ENCODE results near the gene FXR2. TPM values are rescaled to one million over a fixed set of nuclear protein-coding genes. Genes with fewer than 3 reads are reported as not detected.

The FXR2 gene
- total RNA-seq, 1 experiment from 2014 or later = 35.1 TPM

DNA sequence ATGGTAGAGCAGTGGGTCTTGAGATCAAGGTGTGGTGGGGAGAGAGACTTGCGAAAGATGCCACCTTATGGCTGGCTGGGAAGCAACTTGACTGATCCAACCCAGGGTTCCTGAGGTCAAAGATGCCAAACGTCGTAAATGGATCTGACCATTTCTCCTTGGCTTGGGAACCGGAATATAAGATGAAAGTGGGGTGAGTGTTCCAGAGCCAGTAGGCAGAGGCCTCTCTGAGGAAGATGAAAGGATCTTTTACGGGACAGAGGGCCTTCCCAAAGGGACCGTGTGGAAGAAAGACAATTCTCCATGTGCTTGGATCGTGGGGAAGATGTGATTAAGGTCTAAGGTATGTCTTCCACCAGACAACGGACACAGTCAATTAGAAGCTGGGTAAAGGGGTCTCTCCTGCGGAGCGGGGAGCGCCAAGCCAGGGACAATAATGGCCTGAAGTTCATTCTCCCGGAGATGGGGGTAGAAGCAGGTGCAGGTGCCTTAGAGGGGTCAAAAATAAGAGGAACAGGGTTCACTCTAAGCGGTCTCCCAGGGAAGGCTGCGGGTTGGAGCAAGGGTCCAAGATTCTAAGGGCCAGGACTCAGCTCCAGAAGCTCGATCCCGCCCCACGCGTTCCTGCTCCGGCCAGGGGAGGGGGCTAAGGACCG lies 800 bp downstream of the FXR2 start (continued):
- TF ChIP-seq, protein P1, sequence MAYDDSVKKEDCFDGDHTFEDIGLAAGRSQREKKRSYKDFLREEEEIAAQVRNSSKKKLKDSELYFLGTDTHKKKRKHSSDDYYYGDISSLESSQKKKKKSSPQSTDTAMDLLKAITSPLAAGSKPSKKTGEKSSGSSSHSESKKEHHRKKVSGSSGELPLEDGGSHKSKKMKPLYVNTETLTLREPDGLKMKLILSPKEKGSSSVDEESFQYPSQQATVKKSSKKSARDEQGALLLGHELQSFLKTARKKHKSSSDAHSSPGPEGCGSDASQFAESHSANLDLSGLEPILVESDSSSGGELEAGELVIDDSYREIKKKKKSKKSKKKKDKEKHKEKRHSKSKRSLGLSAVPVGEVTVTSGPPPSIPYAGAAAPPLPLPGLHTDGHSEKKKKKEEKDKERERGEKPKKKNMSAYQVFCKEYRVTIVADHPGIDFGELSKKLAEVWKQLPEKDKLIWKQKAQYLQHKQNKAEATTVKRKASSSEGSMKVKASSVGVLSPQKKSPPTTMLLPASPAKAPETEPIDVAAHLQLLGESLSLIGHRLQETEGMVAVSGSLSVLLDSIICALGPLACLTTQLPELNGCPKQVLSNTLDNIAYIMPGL (CRISPR knock-in tag; IDR thresholded peaks at IDR 0.05) = no peak
- no peak for TF ChIP-seq NFYB (CRISPR knock-in tag; conservative IDR thresholded peaks at IDR 0.05; ENCODE audit: low read depth)
- TF ChIP-seq, protein P2, sequence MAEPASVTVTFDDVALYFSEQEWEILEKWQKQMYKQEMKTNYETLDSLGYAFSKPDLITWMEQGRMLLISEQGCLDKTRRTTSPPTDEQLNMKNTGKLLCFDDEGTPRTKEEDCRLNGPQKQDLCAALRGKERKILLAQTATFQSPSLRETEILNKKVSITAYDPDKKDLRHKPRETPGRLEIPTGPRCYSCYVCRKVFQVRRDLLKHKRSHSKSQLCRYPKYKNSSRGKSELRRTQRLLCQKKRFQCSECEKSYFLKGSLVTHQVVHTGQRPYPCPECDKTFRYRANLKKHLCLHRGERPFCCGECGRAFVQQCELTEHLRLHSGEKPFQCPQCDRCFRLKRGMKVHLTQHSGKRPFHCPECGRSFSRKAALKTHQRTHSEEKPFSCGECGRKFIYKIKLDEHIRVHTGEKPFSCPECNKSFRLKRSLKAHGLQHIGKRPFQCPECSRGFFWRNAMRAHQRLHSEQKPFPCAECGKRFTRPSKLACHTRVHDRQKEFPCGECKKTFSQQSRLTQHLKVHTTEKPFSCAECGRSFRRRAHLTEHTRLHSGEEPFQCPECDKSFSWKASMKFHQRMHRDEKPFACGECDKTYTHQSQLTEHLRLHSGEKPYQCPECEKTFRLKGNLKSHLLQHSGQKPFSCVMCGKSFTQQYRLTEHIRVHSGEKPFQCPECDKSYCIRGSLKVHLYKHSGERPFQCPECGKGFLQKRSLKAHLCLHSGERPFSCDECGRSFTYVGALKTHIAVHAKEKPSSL (CRISPR knock-in tag; conservative IDR thresholded peaks at IDR 0.05) = no peak
- TF ChIP-seq, protein P3, sequence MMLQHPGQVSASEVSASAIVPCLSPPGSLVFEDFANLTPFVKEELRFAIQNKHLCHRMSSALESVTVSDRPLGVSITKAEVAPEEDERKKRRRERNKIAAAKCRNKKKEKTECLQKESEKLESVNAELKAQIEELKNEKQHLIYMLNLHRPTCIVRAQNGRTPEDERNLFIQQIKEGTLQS (CRISPR knock-in tag; conservative IDR thresholded peaks at IDR 0.05) = no peak
- TF ChIP-seq ZNF263 (CRISPR knock-in tag; IDR thresholded peaks at IDR 0.05; ENCODE audit: low read depth) = no peak
- TF ChIP-seq, protein P4, sequence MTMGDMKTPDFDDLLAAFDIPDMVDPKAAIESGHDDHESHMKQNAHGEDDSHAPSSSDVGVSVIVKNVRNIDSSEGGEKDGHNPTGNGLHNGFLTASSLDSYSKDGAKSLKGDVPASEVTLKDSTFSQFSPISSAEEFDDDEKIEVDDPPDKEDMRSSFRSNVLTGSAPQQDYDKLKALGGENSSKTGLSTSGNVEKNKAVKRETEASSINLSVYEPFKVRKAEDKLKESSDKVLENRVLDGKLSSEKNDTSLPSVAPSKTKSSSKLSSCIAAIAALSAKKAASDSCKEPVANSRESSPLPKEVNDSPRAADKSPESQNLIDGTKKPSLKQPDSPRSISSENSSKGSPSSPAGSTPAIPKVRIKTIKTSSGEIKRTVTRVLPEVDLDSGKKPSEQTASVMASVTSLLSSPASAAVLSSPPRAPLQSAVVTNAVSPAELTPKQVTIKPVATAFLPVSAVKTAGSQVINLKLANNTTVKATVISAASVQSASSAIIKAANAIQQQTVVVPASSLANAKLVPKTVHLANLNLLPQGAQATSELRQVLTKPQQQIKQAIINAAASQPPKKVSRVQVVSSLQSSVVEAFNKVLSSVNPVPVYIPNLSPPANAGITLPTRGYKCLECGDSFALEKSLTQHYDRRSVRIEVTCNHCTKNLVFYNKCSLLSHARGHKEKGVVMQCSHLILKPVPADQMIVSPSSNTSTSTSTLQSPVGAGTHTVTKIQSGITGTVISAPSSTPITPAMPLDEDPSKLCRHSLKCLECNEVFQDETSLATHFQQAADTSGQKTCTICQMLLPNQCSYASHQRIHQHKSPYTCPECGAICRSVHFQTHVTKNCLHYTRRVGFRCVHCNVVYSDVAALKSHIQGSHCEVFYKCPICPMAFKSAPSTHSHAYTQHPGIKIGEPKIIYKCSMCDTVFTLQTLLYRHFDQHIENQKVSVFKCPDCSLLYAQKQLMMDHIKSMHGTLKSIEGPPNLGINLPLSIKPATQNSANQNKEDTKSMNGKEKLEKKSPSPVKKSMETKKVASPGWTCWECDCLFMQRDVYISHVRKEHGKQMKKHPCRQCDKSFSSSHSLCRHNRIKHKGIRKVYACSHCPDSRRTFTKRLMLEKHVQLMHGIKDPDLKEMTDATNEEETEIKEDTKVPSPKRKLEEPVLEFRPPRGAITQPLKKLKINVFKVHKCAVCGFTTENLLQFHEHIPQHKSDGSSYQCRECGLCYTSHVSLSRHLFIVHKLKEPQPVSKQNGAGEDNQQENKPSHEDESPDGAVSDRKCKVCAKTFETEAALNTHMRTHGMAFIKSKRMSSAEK (CRISPR knock-in tag; IDR thresholded peaks at IDR 0.05; ENCODE audit: borderline replicate concordance) = no peak
- TF ChIP-seq, protein P5, sequence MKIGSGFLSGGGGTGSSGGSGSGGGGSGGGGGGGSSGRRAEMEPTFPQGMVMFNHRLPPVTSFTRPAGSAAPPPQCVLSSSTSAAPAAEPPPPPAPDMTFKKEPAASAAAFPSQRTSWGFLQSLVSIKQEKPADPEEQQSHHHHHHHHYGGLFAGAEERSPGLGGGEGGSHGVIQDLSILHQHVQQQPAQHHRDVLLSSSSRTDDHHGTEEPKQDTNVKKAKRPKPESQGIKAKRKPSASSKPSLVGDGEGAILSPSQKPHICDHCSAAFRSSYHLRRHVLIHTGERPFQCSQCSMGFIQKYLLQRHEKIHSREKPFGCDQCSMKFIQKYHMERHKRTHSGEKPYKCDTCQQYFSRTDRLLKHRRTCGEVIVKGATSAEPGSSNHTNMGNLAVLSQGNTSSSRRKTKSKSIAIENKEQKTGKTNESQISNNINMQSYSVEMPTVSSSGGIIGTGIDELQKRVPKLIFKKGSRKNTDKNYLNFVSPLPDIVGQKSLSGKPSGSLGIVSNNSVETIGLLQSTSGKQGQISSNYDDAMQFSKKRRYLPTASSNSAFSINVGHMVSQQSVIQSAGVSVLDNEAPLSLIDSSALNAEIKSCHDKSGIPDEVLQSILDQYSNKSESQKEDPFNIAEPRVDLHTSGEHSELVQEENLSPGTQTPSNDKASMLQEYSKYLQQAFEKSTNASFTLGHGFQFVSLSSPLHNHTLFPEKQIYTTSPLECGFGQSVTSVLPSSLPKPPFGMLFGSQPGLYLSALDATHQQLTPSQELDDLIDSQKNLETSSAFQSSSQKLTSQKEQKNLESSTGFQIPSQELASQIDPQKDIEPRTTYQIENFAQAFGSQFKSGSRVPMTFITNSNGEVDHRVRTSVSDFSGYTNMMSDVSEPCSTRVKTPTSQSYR (CRISPR knock-in tag; IDR thresholded peaks at IDR 0.05) = no peak
- no peak for TF ChIP-seq ESRRA (CRISPR knock-in tag; IDR thresholded peaks at IDR 0.05; ENCODE audit: borderline replicate concordance)
- TF ChIP-seq, protein P6, sequence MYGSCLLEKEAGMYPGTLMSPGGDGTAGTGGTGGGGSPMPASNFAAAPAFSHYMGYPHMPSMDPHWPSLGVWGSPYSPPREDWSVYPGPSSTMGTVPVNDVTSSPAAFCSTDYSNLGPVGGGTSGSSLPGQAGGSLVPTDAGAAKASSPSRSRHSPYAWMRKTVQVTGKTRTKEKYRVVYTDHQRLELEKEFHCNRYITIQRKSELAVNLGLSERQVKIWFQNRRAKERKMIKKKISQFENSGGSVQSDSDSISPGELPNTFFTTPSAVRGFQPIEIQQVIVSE (CRISPR knock-in tag; IDR thresholded peaks at IDR 0.05; ENCODE audit: borderline replicate concordance) = no peak

DNA sequence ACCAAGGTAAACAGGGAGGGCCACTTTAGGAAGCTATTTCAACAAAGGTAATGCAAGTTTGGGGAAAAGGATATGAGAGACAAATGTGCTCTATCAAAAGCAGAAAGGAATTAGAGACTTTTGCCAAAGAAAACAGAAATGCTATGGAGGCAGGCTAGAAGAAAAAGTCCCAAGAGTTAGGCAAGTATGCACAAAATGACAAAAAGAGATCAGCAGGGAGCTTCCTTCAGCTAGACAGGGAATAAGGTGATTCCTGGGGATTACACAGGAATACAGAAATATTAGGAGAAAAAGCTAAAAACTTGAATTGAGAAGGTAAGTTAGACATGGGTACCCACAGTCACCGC lies 2.4 kb downstream of the FXR2 start:
- CTCF ChIA-PET = interaction anchor here (0.6 to 4.2 kb wide), 4 partner anchors 23 to 52 kb away, joined by 3 to 20 read pairs (median 3); partner anchors contain the start of genes ATP1B2 and SOX15
- Mint-ChIP-seq H3K27ac (no peak overlapping the region; the same call in 1 of the 2 replicates), H3K36me3 (peaks cover 6% of the 10 kb centered on the region; the same call in 1 of the 2 replicates), H3K9me3 (no peaks in the 10 kb centered on the region), H3K27me3 (ENCODE audit: low read depth) (no peaks in the 10 kb centered on the region), H3K4me1 (peaks cover 22% of the 10 kb centered on the region), H3K4me3 (peak overlapping the region; percentile 83)
- DNase-seq (ENCODE audit: low spot score) (no peak), ATAC-seq (no peak)
- POLR2A ChIA-PET = interaction anchor here (0.7 to 1.2 kb wide), 4 partner anchors 48 to 116 kb away, joined by 3 to 9 read pairs (median 6); no protein-coding TSS in a partner anchor
- TF ChIP-seq, protein P7, sequence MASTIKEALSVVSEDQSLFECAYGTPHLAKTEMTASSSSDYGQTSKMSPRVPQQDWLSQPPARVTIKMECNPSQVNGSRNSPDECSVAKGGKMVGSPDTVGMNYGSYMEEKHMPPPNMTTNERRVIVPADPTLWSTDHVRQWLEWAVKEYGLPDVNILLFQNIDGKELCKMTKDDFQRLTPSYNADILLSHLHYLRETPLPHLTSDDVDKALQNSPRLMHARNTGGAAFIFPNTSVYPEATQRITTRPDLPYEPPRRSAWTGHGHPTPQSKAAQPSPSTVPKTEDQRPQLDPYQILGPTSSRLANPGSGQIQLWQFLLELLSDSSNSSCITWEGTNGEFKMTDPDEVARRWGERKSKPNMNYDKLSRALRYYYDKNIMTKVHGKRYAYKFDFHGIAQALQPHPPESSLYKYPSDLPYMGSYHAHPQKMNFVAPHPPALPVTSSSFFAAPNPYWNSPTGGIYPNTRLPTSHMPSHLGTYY (CRISPR knock-in tag; IDR thresholded peaks at IDR 0.05) = no peak
- TF ChIP-seq, protein P5 (CRISPR knock-in tag; IDR thresholded peaks at IDR 0.05) = no peak
- TF ChIP-seq, protein P8, sequence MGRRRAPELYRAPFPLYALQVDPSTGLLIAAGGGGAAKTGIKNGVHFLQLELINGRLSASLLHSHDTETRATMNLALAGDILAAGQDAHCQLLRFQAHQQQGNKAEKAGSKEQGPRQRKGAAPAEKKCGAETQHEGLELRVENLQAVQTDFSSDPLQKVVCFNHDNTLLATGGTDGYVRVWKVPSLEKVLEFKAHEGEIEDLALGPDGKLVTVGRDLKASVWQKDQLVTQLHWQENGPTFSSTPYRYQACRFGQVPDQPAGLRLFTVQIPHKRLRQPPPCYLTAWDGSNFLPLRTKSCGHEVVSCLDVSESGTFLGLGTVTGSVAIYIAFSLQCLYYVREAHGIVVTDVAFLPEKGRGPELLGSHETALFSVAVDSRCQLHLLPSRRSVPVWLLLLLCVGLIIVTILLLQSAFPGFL (CRISPR knock-in tag; IDR thresholded peaks at IDR 0.05; ENCODE audit: borderline replicate concordance) = no peak
- TF ChIP-seq GRHL2 (CRISPR knock-in tag; IDR thresholded peaks at IDR 0.05; ENCODE audit: insufficient replicate concordance, severe bottlenecking) (no peak), ZNF138 (CRISPR knock-in tag; conservative IDR thresholded peaks at IDR 0.05) (no peak)
- TF ChIP-seq, protein P9, sequence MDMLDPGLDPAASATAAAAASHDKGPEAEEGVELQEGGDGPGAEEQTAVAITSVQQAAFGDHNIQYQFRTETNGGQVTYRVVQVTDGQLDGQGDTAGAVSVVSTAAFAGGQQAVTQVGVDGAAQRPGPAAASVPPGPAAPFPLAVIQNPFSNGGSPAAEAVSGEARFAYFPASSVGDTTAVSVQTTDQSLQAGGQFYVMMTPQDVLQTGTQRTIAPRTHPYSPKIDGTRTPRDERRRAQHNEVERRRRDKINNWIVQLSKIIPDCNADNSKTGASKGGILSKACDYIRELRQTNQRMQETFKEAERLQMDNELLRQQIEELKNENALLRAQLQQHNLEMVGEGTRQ (CRISPR knock-in tag; IDR thresholded peaks at IDR 0.05) = no peak
